Measurements from ENCODE around the gene IRAK3. TPM values are rescaled to one million over a fixed set of nuclear protein-coding genes. Genes with fewer than 3 reads are reported as not detected.
A peak's percentile ranks its signal among the peaks of the same experiment; 100 is the strongest.
"Not testable (repeated sequence)": the region's sequence is repeated elsewhere in the genome, so short reads cannot be mapped to it uniquely, and the experiment has no call there.

The IRAK3 gene
- total RNA-seq, 1 donor from 2014 or later, result 1.8 TPM

- Mint-ChIP-seq H3K4me1 (peaks cover 19% of the 10 kb centered on the region), H3K36me3 (ENCODE audit: low read depth) (peaks cover 61% of the 10 kb centered on the region), H3K4me3 (no peak overlapping the region), H3K9me3 (peaks cover 9% of the 10 kb centered on the region), H3K27ac (no peak overlapping the region), H3K27me3 (no peaks in the 10 kb centered on the region)
- DNase-seq, result no peak
- intact Hi-C loops (cut with micrococcal nuclease), result no loop called here
These were observed 26.3 kb upstream of the IRAK3 start for GRCh38 chr12:66162701-66163100.

GRCh38 chr12:66163289-66163688, 25.7 kb upstream of the IRAK3 start:
- Mint-ChIP-seq H3K4me1 (peaks cover 25% of the 10 kb centered on the region), H3K4me3 (no peak overlapping the region), H3K27me3 (no peaks in the 10 kb centered on the region), H3K9me3 (peaks cover 9% of the 10 kb centered on the region), H3K36me3 (ENCODE audit: low read depth) (peaks cover 65% of the 10 kb centered on the region), H3K27ac (no peak overlapping the region)
- intact Hi-C loops (cut with micrococcal nuclease), result no loop called here
- DNase-seq, result peak; percentile 31

- no peak overlapping the region for H3K4me3 Mint-ChIP-seq
- no peak overlapping the region for H3K27ac Mint-ChIP-seq
- no peaks in the 10 kb centered on the region for H3K27me3 Mint-ChIP-seq
- peaks cover 29% of the 10 kb centered on the region for H3K4me1 Mint-ChIP-seq
- peaks cover 11% of the 10 kb centered on the region for H3K9me3 Mint-ChIP-seq
- intact Hi-C loops (cut with micrococcal nuclease), result no loop called here
- H3K36me3 Mint-ChIP-seq (ENCODE audit: low read depth), result peaks cover 64% of the 10 kb centered on the region
- DNase-seq, result peak; percentile 19
These were observed 24.6 kb upstream of the IRAK3 start for GRCh38 chr12:66164349-66164821.

- peaks cover 56% of the 10 kb centered on the region for H3K36me3 Mint-ChIP-seq (ENCODE audit: low read depth)
- no peak overlapping the region for H3K4me3 Mint-ChIP-seq
- no peaks in the 10 kb centered on the region for H3K27me3 Mint-ChIP-seq
- H3K9me3 Mint-ChIP-seq, result peaks cover 11% of the 10 kb centered on the region
- H3K27ac Mint-ChIP-seq, result no peak overlapping the region
- H3K4me1 Mint-ChIP-seq, result peaks cover 27% of the 10 kb centered on the region
- intact Hi-C loops (cut with micrococcal nuclease), result loop anchor here (5.0 kb wide), 1 partner anchor 72 kb away; no protein-coding TSS in a partner anchor
- DNase-seq, result peak; percentile 24
These were observed 23.9 kb upstream of the IRAK3 start for GRCh38 chr12:66165141-66165540.

- intact Hi-C loops (cut with micrococcal nuclease), result loop anchor here (5.0 kb wide), 1 partner anchor 71 kb away; no protein-coding TSS in a partner anchor
- Mint-ChIP-seq H3K4me3 (peak overlapping the region; percentile 8), H3K27ac (no peak overlapping the region)
These were observed 22.5 kb upstream of the IRAK3 start for GRCh38 chr12:66166561-66166960.

GRCh38 chr12:66168410-66168809, 20.6 kb upstream of the IRAK3 start:
- H3K36me3 Mint-ChIP-seq (ENCODE audit: low read depth), result peaks cover 47% of the 10 kb centered on the region
- peak overlapping the region; percentile 92 for H3K4me3 Mint-ChIP-seq
- H3K9me3 Mint-ChIP-seq, result peaks cover 11% of the 10 kb centered on the region
- H3K27ac Mint-ChIP-seq, result peak overlapping the region; percentile 79
- H3K4me1 Mint-ChIP-seq, result peaks cover 26% of the 10 kb centered on the region
- intact Hi-C loops (cut with micrococcal nuclease), result loop anchor here (2.0 to 5.0 kb wide), 3 partner anchors 20 to 69 kb away; partner anchors contain the start of gene IRAK3
- DNase-seq, result peak; percentile 50
- no peaks in the 10 kb centered on the region for H3K27me3 Mint-ChIP-seq

More at GRCh38 chr12:66166561-66166960, 22.5 kb upstream of the IRAK3 start:
- peaks cover 55% of the 10 kb centered on the region for H3K36me3 Mint-ChIP-seq (ENCODE audit: low read depth)
- DNase-seq, result peak; percentile 11
- H3K9me3 Mint-ChIP-seq, result peaks cover 11% of the 10 kb centered on the region
- no peaks in the 10 kb centered on the region for H3K27me3 Mint-ChIP-seq
- peaks cover 31% of the 10 kb centered on the region for H3K4me1 Mint-ChIP-seq

- intact Hi-C loops (cut with micrococcal nuclease), result loop anchor here (1.0 to 5.0 kb wide), 5 partner anchors 19 to 133 kb away; partner anchors contain the start of genes HELB, IRAK3 and LLPH
- peaks cover 26% of the 10 kb centered on the region for H3K4me1 Mint-ChIP-seq
- DNase-seq, result peak; percentile 95
- peaks cover 40% of the 10 kb centered on the region for H3K36me3 Mint-ChIP-seq (ENCODE audit: low read depth)
- H3K4me3 Mint-ChIP-seq, result peak within 1 kb of the TSS; percentile 92
- H3K27me3 Mint-ChIP-seq, result no peaks in the 10 kb centered on the region
- peak within 1 kb of the TSS; percentile 100 for H3K27ac Mint-ChIP-seq
- peaks cover 11% of the 10 kb centered on the region for H3K9me3 Mint-ChIP-seq
These were observed 19.5 kb upstream of the IRAK3 start, which contains the start of gene TMBIM4 for GRCh38 chr12:66169221-66170170. TSS of gene TMBIM4 (minus strand) at chr12:66169996. CDS start at chr12:66169951, 45 bp downstream.

- intact Hi-C loops (cut with micrococcal nuclease), result no loop called here
- peak overlapping the region; percentile 100 for H3K27ac Mint-ChIP-seq
- peaks cover 23% of the 10 kb centered on the region for H3K4me1 Mint-ChIP-seq
- peak overlapping the region; percentile 92 for H3K4me3 Mint-ChIP-seq
- DNase-seq, result peak; percentile 54
- H3K36me3 Mint-ChIP-seq (ENCODE audit: low read depth), result peaks cover 30% of the 10 kb centered on the region
- peaks cover 14% of the 10 kb centered on the region for H3K9me3 Mint-ChIP-seq
- H3K27me3 Mint-ChIP-seq, result peaks cover 2% of the 10 kb centered on the region
These were observed 18.4 kb upstream of the IRAK3 start for GRCh38 chr12:66170606-66171005.

- DNase-seq; H3K9me3 Mint-ChIP-seq; H3K36me3 Mint-ChIP-seq (ENCODE audit: low read depth); H3K27ac Mint-ChIP-seq; H3K4me1 Mint-ChIP-seq; intact Hi-C loops (cut with micrococcal nuclease); H3K4me3 Mint-ChIP-seq: not testable (repeated sequence)
- peaks cover 24% of the 10 kb centered on the region for H3K27me3 Mint-ChIP-seq
These were observed 14.4 kb upstream of the IRAK3 start for GRCh38 chr12:66174391-66175325.

GRCh38 chr12:66176105-66176900, 12.7 kb upstream of the IRAK3 start:
- DNase-seq, result no peak
- Mint-ChIP-seq H3K9me3 (peaks cover 6% of the 10 kb centered on the region), H3K36me3 (ENCODE audit: low read depth) (no peaks in the 10 kb centered on the region), H3K4me3 (no peak overlapping the region), H3K27me3 (peaks cover 24% of the 10 kb centered on the region), H3K27ac (no peak overlapping the region), H3K4me1 (no peaks in the 10 kb centered on the region)
- intact Hi-C loops (cut with micrococcal nuclease), result no loop called here

GRCh38 chr12:66182956-66183355, 6.1 kb upstream of the IRAK3 start:
- no peak overlapping the region for H3K27ac Mint-ChIP-seq
- peaks cover 5% of the 10 kb centered on the region for H3K4me1 Mint-ChIP-seq
- H3K27me3 Mint-ChIP-seq, result peaks cover 45% of the 10 kb centered on the region
- no peaks in the 10 kb centered on the region for H3K36me3 Mint-ChIP-seq (ENCODE audit: low read depth)
- peaks cover 19% of the 10 kb centered on the region for H3K9me3 Mint-ChIP-seq
- intact Hi-C loops (cut with micrococcal nuclease), result no loop called here
- DNase-seq, result no peak
- H3K4me3 Mint-ChIP-seq, result no peak overlapping the region

- intact Hi-C loops (cut with micrococcal nuclease); H3K4me1 Mint-ChIP-seq; H3K36me3 Mint-ChIP-seq (ENCODE audit: low read depth); H3K4me3 Mint-ChIP-seq; DNase-seq; H3K27ac Mint-ChIP-seq: not testable (repeated sequence)
- H3K9me3 Mint-ChIP-seq, result peaks cover 19% of the 10 kb centered on the region
- H3K27me3 Mint-ChIP-seq, result peaks cover 42% of the 10 kb centered on the region
These were observed 4.2 kb upstream of the IRAK3 start for GRCh38 chr12:66184822-66185221.

GRCh38 chr12:66187036-66187435, 2.0 kb upstream of the IRAK3 start:
- H3K4me3 Mint-ChIP-seq, result peak overlapping the region; percentile 55
- H3K27me3 Mint-ChIP-seq, result peaks cover 55% of the 10 kb centered on the region
- peaks cover 2% of the 10 kb centered on the region for H3K36me3 Mint-ChIP-seq (ENCODE audit: low read depth)
- H3K27ac Mint-ChIP-seq, result peak overlapping the region; percentile 66
- H3K9me3 Mint-ChIP-seq, result peaks cover 19% of the 10 kb centered on the region
- peaks cover 11% of the 10 kb centered on the region for H3K4me1 Mint-ChIP-seq
- DNase-seq, result no peak
- intact Hi-C loops (cut with micrococcal nuclease), result no loop called here

Measured in activated CD4-positive, alpha-beta T cell treated with anti-CD3 and anti-CD28 coated beads, Interleukin-2, amount 10 ng/mL, durations not matched to agents 24 days and 14 days (primary cell).